DMS153 treated with DMSO at 0.1 percent for 48 hours (cell line): ENCODE measurements around the gene CUL4A.
A peak's percentile ranks its signal among the peaks of the same experiment; 100 is the strongest.
"Not testable (repeated sequence)": the region's sequence is repeated elsewhere in the genome, so short reads cannot be mapped to it uniquely, and the experiment has no call there.

Experiments used
- DNase-seq: peaks from one replicate; lab custom pipeline; 2025; ENCODE audit not compliant: unreplicated experiment; lab: John Stamatoyannopoulos, UW

CUL4A gene

DNA sequence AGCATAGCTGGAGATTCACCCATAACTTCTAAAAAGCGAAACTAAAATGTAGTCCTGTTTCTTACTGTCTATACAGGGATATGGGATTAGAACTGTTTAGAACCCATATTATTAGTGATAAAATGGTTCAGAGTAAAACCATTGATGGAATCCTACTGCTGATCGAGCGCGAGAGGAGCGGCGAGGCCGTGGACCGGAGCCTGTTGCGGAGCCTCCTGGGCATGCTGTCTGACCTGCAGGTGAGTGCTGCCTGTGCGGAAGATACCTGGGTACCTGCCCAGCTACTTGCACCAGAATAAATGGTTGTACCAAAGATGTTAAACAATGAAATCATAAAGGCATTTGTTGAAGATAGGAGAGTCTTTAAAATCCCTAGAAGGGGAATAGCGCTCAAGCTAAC is 23.7 kb downstream of the CUL4A start:
- no peak for DNase-seq

DNA sequence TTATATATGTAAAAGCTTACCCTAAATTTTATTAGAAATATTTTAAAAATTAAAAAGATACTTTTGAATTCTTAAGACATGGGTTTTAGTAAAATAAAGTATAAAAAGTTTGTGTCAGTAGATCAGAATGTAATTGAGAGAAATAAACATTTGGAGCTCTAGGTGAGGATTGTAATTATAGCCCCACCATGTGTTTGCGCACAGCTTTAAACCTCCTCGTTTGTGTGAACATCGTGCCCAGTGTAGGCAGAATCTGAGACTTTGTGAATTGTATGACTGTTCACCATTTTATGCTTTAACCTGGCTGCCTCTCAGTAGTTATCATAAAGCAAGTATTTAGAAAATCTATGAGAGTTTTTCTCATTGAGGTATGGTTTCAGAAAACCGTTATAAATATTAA is 29.1 kb downstream of the CUL4A start:
- DNase-seq, result no peak

DNA sequence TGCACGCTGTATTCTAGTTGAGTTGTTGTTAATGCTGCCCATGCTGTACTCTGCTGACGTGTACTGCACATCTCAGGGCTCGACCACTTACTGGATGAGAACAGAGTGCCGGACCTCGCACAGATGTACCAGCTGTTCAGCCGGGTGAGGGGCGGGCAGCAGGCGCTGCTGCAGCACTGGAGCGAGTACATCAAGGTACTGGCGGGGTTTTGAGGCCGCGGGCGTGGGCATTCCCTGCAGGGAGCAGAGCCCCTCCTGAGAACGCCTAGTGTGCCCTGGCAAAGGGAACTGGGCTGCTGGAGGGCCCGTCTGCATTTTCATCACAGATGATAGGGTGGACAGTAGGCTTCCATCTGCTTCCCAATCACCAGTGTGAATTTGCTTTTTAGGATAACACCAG is 29.9 kb downstream of the CUL4A start:
- DNase-seq, result no peak

DNA sequence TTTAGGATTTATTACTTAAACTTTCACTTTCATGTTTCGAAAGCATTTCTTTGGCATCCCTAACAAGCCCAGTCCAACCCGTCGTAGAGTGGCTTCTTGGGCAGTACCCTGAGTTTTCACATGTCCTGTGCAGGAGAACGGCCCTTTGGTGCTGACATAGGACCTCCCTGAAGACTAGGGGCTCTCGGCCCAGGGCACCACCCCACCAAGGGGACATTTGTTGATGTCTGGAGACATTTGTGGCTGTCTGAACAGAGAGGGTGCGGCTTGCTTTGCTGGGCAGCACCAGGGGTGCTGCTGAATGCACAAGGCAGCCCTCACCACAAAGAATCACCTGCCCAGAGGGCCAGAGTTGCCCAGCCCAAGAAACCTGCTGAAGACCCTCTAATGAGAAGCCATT is 30.6 kb downstream of the CUL4A start:
- DNase-seq, result no peak

DNA sequence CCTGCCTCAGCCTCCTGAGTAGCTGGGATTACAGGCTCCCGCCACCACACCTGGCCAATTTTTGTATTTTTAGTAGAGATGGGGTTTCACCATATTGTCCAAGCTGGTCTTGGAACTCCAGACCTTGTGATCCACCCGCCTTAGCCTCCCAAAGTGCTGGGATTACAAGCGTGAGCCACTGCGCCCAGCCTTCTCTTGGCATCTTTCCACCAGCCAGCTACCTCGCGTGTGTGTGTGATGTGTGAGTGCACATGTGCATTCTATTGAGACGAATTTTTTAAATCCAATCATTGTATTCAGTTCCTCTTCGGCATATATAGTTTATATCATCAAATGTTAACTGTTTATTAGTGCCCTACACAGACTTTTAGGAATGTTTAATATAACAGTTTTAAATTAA is 32.2 kb downstream of the CUL4A start:
- DNase-seq, result not testable (repeated sequence)

DNA sequence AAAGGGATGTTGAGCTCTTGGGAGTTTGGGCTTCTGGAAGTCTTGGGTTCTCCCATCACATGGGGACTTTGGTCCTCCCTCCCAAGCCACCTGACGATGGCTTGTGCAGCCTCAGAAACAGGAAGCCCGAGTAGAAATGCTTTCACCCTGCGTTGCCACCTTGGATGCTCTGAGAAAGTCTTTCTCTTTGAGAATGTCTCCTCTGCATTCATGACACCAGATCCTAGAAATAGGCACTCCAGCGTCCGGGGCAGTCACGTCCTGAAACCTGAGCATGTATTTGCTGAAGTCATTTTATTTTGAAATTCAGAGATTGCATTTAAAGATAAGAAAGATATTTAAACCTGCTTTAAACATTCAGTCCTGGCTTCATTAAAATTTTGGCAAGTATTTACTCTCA is 34.4 kb downstream of the CUL4A start:
- no peak for DNase-seq

DNA sequence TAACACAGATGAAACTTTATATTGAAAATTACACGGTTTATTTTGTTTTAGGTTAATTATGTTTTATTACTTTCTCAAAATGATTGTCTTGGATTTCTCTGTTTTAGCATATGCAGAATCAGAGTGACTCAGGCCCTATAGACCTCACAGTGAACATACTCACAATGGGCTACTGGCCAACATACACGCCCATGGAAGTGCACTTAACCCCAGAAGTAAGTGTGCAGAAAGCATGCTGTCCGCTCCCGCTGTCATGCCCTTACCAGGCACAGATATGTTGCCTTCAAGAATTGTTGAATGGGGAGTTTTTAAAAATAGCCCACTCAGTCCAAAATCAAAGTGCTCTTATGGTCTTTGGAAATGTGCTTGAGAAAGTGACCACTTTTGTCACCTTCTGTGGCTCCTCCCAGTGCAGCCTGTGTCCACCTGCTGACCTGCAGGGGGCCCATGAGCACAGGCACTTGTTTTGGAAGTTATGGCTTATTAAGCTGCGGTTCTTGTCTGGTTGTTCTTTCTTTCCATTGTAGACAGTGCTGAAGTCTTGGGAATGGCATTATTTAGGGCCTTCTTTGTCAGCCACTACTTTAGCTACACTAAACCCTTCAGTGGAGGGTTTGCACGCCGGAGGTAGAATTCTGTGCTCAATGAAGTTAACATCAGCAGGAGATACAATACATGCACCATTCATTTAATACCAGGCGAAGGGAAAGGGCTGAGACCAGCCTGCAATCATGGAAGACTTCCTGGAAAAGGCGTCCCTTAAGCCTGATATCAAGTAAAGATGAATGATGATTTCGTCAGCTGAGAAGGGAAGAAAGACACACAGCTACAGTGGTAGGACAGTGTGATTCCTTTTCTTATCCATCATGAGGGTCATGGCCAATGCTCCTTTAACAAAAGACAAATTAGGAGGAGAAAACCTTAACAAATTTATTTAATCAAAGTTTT is 36.7 kb downstream of the CUL4A start:
- DNase-seq, result no peak

DNA sequence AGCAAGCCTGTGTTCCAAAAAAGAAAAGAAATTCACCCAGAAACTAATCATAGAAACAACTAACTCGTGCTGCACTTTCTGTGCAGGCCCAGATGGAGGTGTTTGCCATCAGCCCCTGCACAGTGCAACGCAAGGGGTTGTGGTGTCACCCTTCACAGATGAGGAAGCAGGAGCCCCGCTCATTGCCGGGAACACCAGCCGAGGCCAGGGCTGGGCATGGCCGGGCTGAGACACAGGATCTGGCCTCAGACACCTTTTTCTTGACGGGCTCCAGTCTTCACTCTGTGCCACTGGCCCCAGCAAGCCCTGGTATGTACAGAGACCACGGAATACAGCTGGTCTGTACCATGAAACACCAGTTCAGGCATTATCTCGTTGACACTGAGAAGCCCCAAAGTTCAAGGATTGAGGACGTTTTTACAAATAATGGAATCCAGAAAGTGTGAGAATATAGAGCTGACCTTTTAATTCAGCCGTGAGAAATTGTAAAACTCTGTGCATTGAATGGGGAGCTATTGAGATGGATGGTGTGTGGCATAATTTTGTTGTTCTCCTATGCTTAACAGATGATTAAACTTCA is 43.2 kb downstream of the CUL4A start:
- no peak for DNase-seq

DNA sequence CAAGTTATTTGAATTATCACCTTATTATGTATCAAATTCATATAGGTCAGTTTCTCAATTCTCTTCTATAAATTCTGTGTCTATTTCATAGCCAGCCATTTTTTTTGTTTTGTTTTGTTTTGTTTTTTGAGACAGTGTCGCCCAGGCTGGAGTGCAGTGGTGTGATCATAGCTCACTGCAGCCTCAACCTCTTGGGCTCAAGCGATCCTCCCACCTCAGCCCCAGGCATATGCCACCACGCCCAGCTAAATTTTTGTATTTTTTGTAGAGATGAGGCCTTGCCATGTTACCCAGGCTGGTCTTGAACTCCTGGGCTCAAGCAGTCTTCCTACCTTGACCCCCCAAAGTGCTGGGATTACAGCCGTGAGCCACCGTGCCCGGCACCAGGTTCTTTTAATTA is 48.5 kb downstream of the CUL4A start:
- not testable (repeated sequence) for DNase-seq

DNA sequence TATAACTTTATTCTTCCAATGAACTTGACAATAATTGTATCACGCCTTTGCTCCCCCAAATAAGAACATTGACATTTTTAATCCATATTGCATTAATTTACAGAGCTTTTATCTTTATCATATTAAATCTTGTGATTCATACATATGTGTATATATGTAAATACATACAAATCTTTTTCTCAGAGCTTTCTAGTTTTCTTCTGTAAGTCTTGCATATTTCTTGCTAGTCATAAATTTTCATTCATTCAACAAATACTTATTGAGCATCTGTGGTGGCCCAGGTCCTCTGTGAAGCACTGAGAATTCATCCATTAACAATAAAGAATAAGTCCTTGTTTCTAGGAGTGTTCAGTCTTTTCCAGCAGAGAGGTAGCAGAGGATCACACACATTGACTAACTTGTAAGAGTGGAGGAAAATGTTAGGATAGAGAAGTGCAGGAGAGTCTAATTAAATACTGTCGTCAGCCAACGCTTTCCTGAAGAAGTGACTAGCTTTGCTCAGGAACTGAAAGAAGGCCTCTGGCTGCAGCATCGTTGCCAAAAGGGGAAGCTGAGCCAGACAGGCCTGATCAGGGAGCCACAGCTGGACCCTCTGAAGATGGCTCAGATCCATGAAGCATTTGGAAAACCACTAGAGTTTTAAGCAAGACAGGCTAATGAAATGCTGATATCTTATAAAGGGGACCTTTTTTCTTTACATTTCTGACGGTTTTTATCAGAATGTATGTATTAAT is 49.1 kb downstream of the CUL4A start:
- DNase-seq, result no peak

DNA sequence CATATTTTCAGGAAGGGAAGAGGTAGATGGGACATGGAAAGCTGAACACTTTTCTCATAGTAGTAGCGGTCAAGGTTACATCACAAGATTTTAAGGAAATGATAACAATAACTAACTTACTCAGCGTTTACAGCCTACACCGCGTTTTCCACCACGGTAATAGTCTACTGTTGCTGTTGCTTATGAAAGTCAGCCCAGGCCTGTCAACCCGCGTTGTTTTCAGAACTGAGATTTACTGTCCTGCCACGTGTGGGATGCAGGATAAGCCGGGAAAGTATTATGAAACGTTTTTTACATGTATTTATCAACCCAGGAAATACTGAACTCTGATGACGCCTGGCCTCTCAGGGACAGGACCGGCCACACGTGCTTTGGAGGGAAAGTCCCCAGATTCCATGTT is 51.6 kb downstream of the CUL4A start:
- no peak for DNase-seq

DNA sequence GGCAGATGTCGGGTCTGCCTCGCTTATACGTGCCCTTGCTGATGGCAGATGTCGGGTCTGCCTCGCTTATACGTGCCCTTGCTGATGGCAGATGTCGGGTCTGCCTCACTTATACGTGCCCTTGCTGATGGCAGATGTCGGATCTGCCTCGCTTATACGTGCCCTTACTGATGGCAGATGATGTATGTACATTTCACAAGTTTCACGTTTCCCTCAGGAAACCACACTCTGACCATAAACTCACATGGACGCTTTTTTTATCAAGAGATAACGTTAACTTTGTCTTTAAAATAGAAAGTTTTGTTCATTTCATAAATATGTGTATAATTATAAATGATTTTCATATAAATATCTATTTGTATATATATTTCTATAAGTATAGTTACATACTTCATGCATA is 53.6 kb downstream of the CUL4A start:
- DNase-seq, result not testable (repeated sequence)

DNA sequence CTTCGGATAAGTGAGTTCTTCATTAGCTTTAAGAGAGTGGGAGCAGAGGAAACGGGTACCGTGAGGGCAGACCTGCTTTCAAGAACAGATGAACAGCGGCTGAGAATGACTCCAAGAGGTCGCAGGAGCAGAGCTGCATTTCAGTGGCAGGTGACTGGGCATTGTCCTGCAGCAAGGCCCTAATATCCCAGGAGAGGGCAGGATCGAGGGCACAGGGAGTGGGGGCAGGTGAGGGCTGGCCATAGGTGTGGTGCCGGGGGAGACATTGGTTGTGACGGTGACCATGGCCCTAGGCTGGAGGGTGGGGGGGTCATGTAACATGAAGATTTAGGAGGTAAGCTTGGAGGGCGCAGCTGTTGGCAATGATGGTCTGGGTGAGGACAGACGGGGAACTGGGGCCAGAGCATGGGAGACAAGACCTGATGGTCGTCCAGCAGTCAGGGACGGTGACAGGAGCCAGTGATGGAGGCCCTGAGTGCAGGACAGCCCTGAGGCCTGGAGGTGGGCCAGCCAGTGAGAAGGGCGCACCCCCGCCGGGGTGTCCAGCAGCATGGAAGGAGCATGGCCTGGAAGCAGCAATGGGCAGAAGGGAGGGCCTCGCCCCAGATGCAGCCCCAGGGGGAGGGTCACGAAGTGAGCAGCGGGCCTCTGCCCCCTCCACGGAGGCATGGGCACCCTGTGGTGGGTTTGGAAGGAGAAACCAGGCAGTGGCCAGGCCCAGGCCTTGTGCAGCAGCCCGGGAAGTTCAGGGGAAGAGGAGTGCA is 58.4 kb downstream of the CUL4A start:
- DNase-seq, result no peak

DNA sequence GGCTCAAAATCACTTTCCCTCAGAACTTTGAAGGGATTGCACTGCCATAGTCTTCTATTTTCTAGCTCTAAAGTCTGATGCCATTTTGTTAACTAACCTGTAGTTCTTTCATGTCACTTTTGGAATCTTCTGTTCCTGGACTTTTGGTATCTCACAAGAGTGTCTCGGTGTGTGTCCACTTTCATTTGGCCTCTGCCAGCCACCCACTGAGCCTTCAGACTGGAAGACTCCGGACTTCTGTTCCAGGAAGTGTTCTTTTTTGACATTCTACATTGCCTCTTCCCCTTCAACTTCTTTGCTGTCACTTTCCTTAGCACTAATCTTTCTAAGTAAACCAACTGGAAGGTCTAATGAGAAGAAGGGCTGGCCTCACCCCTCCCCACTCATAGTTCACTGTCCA is 62.6 kb downstream of the CUL4A start:
- DNase-seq, result no peak

DNA sequence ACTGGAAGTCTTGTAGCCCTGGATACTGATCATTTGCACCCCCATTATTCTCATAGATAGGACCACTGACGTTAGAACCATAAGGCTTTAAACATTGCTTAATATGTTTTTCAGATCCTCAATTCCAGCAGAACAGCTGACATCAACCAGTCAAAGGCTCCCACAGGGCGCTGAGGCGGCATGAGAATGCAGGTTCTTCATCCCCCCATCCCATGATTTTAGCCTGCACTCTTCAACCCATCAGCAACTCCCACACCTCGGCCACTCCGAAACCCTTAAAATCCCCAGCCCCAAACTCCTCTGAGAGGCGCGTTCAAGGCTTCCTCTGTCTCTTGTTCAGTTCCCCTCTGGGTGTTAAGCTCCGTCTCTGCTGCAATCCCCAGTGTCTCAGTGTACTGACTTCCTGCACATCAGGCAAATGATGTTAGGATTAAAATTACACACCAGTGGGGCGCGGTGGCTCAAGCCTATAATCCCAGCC is 63.3 kb downstream of the CUL4A start:
- no peak for DNase-seq

DNA sequence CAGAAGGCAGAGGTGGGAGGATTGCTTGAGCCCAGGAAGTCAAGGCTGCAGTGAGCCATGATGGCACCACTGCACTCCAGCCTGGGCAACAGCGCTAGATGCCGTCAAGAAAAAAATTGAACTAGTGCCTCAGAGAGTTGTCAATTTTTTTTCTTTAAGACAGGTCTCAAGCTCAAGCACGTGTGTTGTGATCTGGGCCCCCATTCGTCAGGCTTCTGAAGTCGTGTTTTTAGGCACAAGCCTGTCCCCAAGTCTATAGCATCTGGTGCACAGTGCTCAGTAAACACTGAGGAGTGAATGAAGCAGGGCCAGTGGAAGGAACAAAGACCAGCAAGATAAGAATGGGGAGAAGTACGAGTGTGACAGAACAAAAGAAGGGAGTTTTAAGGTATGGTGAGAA is 63.9 kb downstream of the CUL4A start:
- DNase-seq, result no peak

DNA sequence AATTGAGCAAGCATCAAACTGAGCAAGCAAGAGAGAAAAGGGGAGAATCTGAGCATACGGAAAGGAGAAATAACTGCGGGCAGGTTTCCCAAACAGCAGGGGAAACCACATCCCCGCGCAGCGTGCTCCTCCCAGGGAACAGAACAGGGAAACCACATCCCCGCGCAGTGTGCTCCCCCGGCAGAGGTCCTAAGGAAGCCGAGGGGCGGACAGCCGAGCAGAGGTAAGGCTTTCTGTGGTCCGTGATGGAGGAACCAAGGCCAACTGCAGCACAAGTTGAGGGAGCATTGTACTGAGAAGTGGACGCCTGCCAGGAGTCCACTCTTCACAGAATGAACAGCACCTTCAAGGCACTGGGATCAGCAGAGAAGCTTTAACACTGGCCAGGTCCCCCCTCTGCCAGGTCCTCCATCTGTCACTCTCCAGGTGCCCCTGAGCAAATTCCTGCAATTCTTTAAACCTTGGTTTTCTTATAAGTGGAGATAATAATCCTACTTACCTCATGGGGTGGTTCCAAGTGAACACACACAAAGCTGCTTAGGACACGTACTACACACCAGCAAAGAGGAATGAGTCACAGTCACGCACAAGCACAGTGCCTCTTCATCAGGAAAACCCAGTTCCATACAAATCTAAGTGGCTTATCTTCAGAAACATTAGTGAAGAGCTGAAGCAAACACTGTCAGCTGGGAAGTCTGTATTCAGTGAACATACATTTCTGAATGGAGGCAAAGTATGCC is 64.6 kb downstream of the CUL4A start:
- no peak for DNase-seq

DNA sequence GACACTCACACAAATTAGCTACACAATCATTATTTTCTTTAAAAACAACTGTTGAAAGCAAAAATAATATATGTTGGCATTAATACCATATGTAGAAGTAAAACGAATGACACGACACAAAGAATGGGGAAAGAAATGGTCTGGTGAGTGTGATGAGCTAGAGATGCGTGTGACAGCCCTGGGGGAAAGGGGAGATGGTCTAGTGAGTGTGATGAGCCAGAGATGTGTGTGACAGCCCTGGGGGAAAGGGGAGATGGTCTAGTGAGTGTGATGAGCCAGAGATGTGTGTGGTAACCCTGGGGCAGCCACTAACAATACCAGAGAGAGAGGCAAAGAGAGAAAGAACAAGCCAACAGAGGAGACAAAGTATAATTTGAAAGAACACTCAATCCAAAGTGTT is 65.3 kb downstream of the CUL4A start:
- DNase-seq, result no peak

DNA sequence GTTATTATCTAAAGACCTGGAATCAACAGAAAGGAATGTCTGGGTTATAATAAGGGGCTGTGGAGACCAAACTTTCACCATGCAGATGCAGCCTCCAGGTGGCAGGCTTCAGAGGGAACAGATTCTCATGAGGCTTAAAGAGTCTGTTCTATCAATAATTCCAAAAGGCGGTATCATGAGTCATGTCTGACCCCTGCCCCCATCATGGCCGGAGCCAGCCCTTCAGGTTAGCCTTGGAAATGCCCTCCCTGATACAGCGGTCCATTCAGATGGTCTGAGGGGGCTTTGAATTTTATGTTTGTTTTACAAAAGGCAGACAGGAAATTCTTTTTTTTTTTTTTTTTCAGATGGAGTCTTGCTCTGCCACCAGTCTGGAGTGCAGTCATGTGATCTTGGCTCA is 66.0 kb downstream of the CUL4A start:
- peak; percentile 50 for DNase-seq

DNA sequence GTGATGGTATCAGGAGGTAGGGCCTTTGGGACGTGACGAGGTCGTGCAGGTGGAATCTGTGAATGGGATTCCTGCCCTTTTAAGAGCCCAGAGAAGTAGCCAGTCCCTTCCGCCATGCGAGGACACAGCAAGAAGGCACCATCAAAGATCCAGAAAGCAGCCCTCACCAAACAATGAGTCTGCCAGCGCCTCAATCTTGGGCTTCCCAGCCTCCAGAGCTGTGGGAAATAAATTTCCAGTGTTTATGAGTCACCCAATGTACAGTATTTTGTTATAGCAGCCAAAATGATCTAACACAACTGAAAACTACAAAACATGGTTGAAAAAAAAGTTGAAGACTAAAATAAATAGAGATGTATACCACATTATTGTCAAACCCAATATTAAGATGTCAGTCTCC is 70.7 kb downstream of the CUL4A start:
- DNase-seq, result no peak
